HTR-8/SVneo (cell line): ENCODE measurements around the gene PEX5.
"Not testable (repeated sequence)": the region's sequence is repeated elsewhere in the genome, so short reads cannot be mapped to it uniquely, and the experiment has no call there.

ENCODE experiments used
- DNase-seq: peaks from one replicate; pipeline ENCODE4 v3.0.0; 2011; ENCODE audit warnings: low spot score, mixed read lengths; ENCODE audit not compliant: insufficient read length
- FAIRE-seq: peaks from 2 replicates; lab custom pipeline; 2011; peaks lifted over from hg19 to GRCh38; lab: Jason Lieb, UNC

PEX5 gene

DNA sequence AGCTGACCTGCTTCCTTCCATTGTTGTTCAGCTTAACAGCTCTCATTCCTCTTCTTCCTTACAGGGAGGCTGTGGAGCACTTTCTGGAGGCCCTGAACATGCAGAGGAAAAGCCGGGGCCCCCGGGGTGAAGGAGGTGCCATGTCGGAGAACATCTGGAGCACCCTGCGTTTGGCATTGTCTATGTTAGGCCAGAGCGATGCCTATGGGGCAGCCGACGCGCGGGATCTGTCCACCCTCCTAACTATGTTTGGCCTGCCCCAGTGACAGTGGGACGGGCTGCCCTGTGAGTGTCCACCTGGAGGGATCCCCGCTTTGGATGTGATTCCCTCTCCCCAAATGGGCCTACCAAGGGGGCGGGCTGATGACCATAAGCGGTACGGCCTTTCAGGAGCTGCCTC is 20.5 kb downstream of the PEX5 start:
- FAIRE-seq (no peak), DNase-seq (no peak)

DNA sequence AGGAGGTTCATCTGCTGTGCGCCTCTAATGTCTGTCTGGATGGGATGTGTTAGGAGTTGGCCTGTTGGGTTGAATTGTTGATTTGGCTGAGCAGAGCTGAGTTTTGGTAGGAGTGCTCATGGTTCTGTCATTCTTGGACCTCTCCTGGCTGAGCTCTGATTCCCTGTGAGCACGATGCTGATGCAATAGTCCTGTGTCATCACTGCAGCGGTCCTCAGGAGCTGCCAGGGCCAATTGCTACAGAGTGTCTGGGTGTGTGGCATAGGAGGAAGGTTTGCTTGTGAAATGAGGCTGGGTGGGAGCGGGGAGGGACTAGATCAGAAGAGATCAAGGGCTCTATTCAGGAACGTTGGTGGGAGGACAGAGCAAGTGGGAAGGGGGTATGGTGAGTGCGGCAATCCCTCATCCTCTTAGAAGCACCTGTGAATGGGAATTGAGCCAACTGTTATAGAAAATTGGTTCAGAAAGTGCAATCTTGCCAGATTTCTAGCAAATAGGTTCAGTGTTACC is 21.2 kb downstream of the PEX5 start:
- DNase-seq = no peak

GRCh38 chr12:7212678-7213077 is 23.2 kb downstream of the PEX5 start:
- DNase-seq (no peak), FAIRE-seq (no peak)

More for the DNA sequence above, 21.2 kb downstream of the PEX5 start:
- peak; percentile 48 for FAIRE-seq

- FAIRE-seq, DNase-seq: not testable (repeated sequence)
Measured at GRCh38 chr12:7213745-7214144, 24.3 kb downstream of the PEX5 start.

- FAIRE-seq (no peak), DNase-seq (no peak)
Measured at GRCh38 chr12:7217475-7218069, 28.1 kb downstream of the PEX5 start.

- FAIRE-seq (peak; percentile 54), DNase-seq (peak; percentile 67)
Measured at GRCh38 chr12:7219599-7220243, 30.2 kb downstream of the PEX5 start.

GRCh38 chr12:7221486-7221885 is 32.0 kb downstream of the PEX5 start:
- DNase-seq (no peak), FAIRE-seq (no peak)

DNA sequence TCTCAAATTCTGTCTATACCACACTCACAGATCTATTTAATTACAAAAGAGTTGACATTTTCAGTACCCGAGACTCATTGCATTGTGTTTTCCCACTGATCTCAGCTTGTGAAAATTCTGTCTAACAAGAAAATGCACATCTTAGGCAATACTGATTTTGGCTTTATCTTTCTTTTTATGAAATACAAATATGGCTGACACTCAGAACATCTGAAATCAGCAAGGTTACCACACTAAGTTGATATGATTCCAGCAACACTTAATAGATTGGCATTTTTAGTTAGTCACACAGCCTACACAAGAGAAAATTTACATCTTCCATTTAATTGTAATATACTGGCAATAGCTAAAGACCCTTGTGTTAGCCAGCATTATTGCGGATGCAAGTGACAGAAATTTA is 40.3 kb downstream of the PEX5 start:
- FAIRE-seq (peak; percentile 28), DNase-seq (no peak)

DNA sequence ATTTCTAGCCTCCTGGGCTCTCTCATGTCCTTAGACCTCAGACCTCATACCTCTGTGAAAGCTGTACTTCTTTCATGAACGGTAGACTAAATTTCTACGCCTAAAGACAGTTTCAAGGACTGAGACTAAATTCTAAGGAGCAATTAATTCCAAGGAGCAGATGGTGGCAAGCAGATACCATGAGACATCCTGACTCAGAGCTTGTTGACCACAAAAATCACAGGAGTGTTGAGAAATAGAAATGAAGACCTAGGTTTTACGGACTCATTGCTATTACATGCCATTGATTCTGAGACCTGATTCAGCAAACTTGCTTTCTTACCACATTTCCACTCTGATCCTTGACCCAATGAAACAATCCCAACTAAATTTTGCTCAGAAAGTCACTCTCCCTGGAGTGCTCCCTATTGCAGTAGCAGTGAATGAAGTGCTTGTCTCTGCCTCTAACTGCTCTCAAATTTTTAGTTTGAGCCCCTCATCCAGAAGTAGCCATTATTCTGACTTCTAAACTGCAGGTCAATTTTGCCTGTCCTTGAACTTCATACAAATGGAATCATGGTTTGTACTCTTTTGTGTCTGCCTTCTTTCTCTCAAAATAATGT is 52.0 kb downstream of the PEX5 start:
- no peak for DNase-seq
- FAIRE-seq = no peak

- DNase-seq (no peak), FAIRE-seq (no peak)
Measured at GRCh38 chr12:7242176-7243101, 53.0 kb downstream of the PEX5 start.

DNA sequence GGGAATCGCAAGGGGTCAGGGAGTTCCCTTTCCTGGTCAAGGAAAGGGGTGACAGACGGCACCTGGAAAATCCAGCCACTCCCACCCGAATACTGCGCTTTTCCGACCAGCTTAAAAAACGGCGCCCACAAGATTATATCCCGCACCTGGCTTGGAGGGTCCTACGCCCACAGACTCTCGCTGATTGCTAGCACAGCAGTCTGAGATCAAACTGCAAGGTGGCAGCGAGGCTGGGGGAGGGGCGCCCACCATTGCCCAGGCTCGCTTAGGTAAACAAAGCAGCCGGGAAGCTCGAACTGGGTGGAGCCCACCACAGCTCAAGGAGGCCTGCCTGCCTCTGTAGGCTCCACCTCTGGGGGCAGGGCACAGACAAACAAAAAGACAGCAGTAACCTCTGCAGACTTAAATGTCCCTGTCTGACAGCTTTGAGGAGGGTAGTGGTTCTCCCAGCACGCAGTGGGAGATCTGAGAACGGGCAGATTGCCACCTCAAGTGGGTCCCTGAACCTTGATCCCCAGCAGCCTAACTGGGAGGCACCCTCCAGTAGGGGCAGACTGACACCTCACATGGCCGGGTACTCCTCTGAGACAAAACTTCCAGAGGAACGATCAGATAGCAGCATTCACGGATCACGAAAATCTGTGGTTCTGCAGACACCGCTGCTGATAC is 62.0 kb downstream of the PEX5 start:
- FAIRE-seq, DNase-seq: not testable (repeated sequence)

DNA sequence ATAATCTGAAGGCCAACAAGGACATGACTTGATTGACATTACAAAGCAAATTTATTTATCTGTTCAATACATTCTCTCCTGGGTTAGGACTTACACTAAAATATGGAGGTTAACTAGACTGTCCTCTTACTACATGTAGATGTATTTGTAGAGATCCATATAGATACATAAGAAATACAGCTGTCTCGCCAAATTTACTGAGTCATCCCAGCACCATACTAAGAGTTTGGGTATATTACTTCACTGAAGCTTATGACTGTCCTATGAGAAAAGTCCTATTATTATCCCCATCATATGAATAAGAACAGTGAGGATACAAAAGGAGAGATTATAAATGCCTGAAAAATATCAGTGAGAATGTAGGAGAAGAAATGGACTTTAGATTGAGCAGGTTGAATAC is 69.6 kb downstream of the PEX5 start:
- DNase-seq (no peak), FAIRE-seq (no peak)
